ENCODE measurements around the gene GRK7.

- TF ChIP-seq EZH2phosphoT487 (IDR thresholded peaks at IDR 0.05; ENCODE audit: low read depth, severe bottlenecking, unreplicated experiment) (no peak), EZH2 (IDR thresholded peaks at IDR 0.05; ENCODE audit: borderline replicate concordance) (no peak)
- TF ChIP-seq, protein P1, sequence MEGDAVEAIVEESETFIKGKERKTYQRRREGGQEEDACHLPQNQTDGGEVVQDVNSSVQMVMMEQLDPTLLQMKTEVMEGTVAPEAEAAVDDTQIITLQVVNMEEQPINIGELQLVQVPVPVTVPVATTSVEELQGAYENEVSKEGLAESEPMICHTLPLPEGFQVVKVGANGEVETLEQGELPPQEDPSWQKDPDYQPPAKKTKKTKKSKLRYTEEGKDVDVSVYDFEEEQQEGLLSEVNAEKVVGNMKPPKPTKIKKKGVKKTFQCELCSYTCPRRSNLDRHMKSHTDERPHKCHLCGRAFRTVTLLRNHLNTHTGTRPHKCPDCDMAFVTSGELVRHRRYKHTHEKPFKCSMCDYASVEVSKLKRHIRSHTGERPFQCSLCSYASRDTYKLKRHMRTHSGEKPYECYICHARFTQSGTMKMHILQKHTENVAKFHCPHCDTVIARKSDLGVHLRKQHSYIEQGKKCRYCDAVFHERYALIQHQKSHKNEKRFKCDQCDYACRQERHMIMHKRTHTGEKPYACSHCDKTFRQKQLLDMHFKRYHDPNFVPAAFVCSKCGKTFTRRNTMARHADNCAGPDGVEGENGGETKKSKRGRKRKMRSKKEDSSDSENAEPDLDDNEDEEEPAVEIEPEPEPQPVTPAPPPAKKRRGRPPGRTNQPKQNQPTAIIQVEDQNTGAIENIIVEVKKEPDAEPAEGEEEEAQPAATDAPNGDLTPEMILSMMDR (IDR thresholded peaks at IDR 0.05; ENCODE audit: poor library complexity): no peak
Observed at GRCh38 chr3:141798448-141798845, 35.2 kb downstream of the GRK7 start.
